Measurements from ENCODE around the gene TMEM168.

Gene TMEM168

DNA sequence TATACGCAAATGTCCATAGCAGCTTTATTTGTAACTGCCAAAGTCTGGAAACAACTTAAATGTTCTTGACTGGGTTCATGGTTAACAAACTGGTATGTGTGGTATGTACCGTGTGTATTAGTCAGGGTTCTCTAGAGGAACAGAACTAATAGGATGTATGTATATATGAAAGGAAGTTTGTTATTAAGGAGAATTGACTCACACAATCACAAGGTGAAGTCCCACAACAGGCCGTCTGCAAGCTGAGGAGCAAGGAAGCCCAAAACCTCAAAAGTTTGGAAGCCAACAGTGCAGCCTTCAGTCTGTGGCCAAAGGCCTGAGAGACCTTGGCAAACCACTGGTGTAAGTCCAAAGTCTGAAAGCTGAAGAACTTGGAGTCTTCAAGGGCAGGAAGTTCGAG is 66.8 kb downstream of the TMEM168 start:
- no peaks in the 10 kb centered on the region for H3K4me1 ChIP-seq (ENCODE audit: control insufficient read depth, insufficient read depth, low read length)
- H3K27me3 ChIP-seq (ENCODE audit: control insufficient read depth, insufficient read depth, low read length) = no peaks in the 10 kb centered on the region
- no peak overlapping the region for H3K27ac ChIP-seq (ENCODE audit: low read depth, low read length)
- no peaks in the 10 kb centered on the region for H3K36me3 ChIP-seq (ENCODE audit: control insufficient read depth, insufficient read depth, low read length)
- no peak overlapping the region for H3K4me3 ChIP-seq (ENCODE audit: low read depth, low read length)
- H3K9me3 ChIP-seq (ENCODE audit: control insufficient read depth, insufficient read depth, low read depth, low read length) = no peaks in the 10 kb centered on the region
- no peak overlapping the region for H3K9ac ChIP-seq (ENCODE audit: low read length)

DNA sequence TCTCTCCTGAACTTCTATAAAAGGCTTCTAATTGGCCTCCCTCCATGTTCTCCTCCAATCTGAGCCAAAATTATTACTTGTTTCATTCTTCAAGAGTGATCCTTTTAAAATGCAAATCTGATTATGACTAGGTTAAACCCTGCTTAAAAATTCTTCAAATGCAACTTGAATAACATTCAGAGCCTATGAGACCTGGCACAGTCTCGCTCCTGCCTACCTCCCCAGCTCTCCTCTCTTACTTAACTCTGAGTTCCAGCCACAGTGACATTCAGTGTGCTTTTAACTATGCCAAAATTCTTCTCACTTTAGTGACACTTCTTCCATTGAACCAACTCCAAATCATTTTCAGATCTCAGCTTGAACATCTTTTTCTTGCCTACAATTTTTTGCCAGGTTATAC is 68.8 kb downstream of the TMEM168 start:
- H3K9ac ChIP-seq (ENCODE audit: low read length) = no peak overlapping the region
- no peaks in the 10 kb centered on the region for H3K4me1 ChIP-seq (ENCODE audit: control insufficient read depth, insufficient read depth, low read length)
- H3K4me3 ChIP-seq (ENCODE audit: low read depth, low read length) = no peak overlapping the region
- no peaks in the 10 kb centered on the region for H3K36me3 ChIP-seq (ENCODE audit: control insufficient read depth, insufficient read depth, low read length)
- no peaks in the 10 kb centered on the region for H3K27me3 ChIP-seq (ENCODE audit: control insufficient read depth, insufficient read depth, low read length)
- no peak overlapping the region for H3K27ac ChIP-seq (ENCODE audit: low read depth, low read length)
- no peaks in the 10 kb centered on the region for H3K9me3 ChIP-seq (ENCODE audit: control insufficient read depth, insufficient read depth, low read depth, low read length)

DNA sequence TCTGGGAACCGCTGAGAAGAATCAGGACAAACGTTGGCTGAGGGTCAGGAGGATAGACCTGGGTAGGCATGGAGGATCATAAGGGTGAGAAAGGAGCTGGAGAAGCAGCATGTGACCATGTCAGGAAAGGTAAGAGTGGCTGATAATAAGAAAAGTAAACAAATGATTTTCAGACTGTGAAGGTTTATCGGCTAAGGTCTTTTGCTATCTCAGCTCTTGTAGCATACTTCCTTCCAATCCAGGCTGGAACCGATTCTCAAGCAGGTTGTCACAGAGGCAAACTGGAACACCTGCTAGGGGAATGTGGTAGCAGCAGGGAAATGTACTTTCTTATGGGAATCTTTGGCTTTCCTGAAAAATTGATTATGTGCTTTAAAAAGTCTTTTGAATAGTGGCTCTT is 74.7 kb downstream of the TMEM168 start:
- Histone ChIP-seq H3K9ac (ENCODE audit: low read length) (no peak overlapping the region), H3K36me3 (ENCODE audit: control insufficient read depth, insufficient read depth, low read length) (no peaks in the 10 kb centered on the region), H3K27me3 (ENCODE audit: control insufficient read depth, insufficient read depth, low read length) (no peaks in the 10 kb centered on the region), H3K27ac (ENCODE audit: low read depth, low read length) (no peak overlapping the region), H3K9me3 (ENCODE audit: control insufficient read depth, insufficient read depth, low read depth, low read length) (no peaks in the 10 kb centered on the region), H3K4me1 (ENCODE audit: control insufficient read depth, insufficient read depth, low read length) (no peaks in the 10 kb centered on the region), H3K4me3 (ENCODE audit: low read depth, low read length) (no peak overlapping the region)

DNA sequence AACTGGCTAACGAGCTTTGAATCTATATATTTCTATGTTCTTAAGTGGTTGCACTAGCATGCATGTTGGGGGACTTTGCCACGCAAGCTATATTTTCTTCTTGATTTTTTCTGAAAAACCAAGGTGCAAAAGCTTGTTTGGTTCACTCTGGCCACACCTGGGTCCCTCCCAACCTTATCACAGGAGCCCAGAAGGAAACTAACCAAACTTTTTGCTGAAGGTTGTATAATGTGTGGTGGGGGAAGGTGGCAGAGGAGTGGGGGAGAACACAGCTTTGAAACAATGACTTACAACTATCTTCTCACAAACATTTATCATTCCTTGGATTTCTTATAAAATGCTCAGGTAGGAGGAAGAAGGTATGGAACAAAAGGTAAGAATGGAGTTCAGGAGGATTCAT is 75.3 kb downstream of the TMEM168 start:
- H3K9ac ChIP-seq (ENCODE audit: low read length) = no peak overlapping the region

More for the DNA sequence above, 75.3 kb downstream of the TMEM168 start:
- Histone ChIP-seq H3K36me3 (ENCODE audit: control insufficient read depth, insufficient read depth, low read length) (no peaks in the 10 kb centered on the region), H3K4me3 (ENCODE audit: low read depth, low read length) (no peak overlapping the region), H3K4me1 (ENCODE audit: control insufficient read depth, insufficient read depth, low read length) (no peaks in the 10 kb centered on the region), H3K27me3 (ENCODE audit: control insufficient read depth, insufficient read depth, low read length) (no peaks in the 10 kb centered on the region), H3K27ac (ENCODE audit: low read depth, low read length) (no peak overlapping the region), H3K9me3 (ENCODE audit: control insufficient read depth, insufficient read depth, low read depth, low read length) (no peaks in the 10 kb centered on the region)
